HS-5 (cell line): Measurements from ENCODE around the gene DIP2B.

Source experiments
- DNase-seq: peaks from one replicate; pipeline ENCODE4 v3.0.0-alpha.2; 2012; ENCODE audit warnings: low read depth

Gene DIP2B

GRCh38 chr12:50637870-50638481 is 133.2 kb downstream of the DIP2B start:
- DNase-seq: no peak

- no peak for DNase-seq
These were observed 133.7 kb downstream of the DIP2B start for GRCh38 chr12:50638482-50638880.

DNA sequence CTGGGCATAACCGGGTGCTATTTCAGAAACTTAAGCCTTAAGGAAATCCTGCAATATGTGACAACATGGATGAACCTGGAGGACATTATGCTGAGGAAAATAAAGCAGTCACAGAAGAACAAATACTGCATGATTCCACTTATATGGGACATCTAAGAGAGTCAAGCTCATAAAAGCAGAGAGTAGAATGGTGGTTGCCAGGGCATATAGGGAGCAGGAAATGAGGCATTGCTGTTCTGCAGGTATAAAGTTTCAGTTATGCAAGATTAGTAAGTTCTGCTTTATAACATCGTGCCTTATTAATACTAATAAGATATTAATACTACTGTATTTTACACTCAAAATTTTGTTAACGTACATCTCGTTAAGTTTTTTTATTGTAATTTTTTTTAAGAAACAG is 134.9 kb downstream of the DIP2B start:
- no peak for DNase-seq

DNA sequence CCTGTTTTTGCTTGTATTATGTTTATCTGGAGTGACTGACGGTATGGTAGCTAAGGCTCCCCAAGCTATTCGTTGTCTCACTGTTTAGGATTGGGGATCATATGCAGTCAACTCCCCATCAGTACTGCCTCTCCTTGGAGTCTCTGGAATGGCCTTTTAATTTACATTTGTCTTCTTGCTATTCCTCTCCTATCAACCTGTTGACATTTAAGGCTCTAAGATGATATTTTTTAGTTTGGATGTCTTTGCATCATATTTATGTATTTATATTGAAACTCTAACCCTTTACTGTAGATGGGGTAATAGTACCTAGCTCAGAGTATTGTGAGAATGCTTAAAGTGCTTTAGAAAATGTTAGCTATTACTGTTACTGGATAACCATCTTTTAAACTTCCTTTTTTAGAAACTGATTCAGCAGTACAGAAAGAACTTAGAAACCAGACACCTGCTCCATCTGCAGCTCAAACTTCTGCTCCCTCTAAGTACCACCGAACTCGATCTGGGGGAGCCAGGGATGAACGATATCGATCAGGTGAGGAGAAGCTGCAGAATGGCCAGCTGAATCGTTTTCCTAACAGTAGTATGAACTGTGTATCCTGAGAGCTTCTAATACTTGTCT is 135.6 kb downstream of the DIP2B start:
- no peak for DNase-seq

GRCh38 chr12:50641566-50641965 is 136.8 kb downstream of the DIP2B start:
- no peak for DNase-seq

DNA sequence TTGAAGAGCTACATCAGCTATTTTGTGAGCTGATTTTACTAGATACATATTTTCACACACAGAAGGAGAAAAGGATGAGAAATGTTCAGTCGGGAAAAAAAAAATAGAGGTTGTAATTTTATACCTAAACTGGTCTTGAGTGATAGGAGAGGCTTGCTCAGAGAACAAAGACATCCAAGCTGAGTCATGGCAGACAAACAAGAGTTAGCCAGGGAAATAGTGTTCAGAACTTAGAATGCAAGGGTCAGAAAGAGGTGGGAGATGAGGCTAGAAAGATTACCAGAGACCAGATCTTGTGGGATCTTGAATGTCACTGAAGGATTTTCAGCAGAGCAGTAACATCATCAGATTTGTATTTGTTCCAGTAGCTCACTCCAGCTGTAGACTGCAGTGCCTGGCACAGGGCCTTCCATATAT is 137.3 kb downstream of the DIP2B start:
- DNase-seq: no peak

DNA sequence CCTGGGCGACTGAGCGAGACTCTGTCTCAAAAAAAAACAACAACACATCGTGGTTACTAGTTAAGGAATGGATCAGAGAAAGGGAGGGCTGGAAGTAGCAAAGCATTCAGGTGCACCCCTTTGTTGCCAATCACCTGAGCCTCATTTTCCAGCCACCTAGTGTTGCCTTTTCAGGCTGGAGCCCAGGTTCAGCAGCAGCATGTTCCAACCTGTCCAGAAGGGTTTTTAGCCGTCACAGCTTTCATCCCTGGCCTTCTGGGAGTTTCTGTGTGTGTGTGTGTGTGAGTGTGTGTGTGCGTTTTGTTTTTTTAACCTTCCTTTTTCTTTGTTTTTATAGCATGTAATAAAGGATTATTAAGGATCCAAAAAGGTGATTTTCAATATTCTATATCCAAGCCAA is 138.0 kb downstream of the DIP2B start:
- DNase-seq: no peak

GRCh38 chr12:50647031-50647430 is 142.2 kb downstream of the DIP2B start:
- DNase-seq: no peak

- no peak for DNase-seq
These were observed 142.7 kb downstream of the DIP2B start for GRCh38 chr12:50647479-50647878.

DNA sequence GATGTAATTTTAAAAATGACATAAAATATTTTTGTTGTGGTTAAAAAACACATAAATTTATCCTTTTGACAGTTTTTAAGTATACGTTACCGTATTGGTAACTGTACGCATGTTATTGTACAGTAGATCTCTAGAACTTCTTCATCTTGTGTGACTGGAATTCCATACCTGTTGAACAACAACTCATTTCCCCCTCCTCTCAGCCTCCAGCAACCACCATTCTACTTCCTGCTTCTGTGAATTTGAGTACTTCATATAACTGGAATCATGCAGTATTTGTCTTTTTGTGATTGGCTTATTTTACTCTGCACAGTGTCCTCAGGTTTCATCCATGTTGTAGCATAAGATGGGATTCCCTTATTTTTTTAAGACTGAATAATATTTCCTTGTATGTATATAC is 145.5 kb downstream of the DIP2B start:
- no peak for DNase-seq

GRCh38 chr12:50655374-50655921 is 150.7 kb downstream of the DIP2B start:
- DNase-seq: no peak

- no peak for DNase-seq
These were observed 154.5 kb downstream of the DIP2B start for GRCh38 chr12:50659260-50659659.

DNA sequence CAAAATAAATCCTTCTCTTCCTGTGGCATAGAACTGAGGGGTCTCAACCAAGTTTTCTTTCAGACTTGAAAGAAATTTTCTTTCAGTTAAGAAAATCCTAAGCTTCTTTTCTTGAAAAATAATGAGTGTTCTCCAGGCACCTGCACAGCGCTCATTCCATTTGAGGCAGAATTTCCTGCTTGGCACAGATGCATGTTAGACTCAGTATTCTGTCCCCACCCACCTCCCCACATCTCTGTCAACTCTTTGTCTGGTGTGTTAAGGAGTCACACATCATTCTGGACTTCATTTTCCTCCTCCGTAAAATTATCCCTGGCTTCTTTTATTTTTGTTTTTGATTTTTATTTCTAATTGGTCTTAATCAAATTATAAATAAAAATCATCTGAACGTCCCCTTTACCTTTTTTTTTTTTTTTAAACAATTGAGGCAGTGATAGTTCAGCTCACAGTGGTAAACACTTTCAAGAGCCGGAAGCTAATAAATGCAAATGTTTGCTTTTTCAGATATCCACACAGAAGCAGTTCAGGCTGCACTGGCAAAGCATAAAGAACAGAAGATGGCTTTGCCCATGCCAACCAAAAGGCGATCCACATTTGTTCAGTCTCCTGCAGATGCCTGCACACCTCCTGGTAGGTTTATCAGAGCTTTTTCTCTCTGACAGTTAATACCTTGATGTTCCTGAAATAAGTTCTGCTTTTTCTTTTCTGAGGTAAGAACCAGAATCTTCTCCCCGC is 155.1 kb downstream of the DIP2B start:
- DNase-seq: no peak

DNA sequence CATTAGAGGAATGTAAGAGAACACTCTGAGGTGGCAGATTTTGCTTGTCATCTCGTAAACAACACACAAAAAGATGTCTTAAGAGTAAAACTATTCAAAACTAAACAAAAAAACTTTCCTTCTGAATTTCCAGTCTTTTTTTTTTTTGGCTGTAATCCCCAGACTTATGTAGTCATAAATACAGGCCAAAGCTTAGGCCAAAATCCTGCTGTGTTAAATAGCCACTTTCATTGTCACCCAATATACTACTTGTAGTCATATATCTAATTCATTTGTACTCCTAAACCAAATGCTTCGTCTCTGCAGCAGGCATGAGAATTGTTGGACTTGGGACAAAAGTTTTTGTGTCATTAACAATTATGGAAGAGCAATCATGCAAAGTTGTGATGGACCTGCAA is 155.6 kb downstream of the DIP2B start:
- no peak for DNase-seq

GRCh38 chr12:50661300-50662115 is 156.7 kb downstream of the DIP2B start:
- DNase-seq: no peak

DNA sequence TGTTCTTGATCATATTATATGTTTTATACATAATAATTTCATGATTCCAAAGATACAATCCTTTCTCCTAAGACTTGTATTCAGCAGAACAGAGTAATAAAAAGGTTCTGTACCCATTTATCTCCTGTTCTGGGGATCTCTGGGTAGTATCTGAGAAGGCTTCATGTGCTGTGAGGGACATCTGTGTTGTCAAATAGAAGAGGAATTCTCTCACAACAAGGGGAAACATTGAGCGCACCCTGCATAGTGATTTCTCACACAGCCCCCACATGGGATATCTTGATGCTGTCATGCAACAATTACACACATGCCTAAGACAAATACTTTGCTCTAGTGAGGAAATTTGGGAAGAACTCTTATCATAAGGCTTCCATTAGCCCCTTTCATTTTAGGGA is 157.3 kb downstream of the DIP2B start:
- DNase-seq: no peak

DNA sequence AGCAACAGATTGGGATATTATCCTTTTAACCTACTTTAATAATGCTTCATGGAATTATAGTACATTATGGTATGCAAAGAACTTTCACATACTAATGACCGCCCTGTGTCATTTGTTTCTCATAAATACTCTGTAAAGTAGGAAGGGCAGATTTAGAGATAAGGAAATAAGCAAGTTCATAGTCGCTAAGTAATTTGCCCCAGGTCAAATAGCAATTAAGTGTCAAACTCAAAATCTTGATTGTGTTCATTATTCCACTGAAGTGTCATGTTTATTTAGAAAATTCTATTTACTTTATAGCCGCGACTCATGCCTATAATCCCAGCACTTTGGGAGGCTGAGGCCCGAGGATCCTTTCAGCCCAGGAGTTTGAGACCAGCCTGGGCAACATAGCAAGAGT is 160.4 kb downstream of the DIP2B start:
- no peak for DNase-seq

DNA sequence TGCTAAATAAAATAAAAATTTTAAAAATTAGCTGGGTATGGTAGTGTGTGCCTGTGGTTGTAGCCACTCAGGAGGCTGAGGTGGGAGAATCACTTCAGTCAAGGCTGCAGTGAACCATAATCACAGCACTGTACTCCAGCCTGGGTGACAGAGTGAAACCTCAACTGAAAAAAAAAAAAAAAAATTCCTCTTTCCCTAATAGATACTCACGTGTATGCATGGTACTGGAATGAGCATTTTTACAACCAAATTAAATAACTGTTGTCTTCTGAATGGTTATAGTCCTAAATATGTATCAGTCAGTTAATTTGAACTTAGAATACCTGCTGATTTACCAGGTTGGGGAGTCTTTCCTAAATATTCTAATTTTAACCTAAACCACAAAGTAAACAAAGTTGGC is 160.8 kb downstream of the DIP2B start:
- no peak for DNase-seq

DNA sequence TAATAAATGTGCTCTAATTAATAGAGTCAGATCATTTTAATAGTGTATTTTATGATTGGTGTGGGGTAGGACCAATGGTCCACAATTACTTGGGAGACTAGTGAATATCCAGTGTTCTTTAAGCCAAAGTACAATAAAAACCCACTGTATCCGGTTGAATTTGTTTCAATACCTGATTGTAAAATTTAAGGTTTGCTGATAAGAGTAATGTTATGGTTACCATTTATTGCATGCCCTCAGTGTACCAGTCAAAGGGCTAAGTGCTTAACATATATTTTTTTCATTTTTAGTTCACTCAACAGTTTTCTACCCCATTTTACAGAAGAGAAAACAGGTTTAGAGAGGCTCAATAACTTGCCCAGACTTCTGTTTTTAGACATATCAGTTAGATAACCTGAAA is 161.2 kb downstream of the DIP2B start:
- DNase-seq: no peak

DNA sequence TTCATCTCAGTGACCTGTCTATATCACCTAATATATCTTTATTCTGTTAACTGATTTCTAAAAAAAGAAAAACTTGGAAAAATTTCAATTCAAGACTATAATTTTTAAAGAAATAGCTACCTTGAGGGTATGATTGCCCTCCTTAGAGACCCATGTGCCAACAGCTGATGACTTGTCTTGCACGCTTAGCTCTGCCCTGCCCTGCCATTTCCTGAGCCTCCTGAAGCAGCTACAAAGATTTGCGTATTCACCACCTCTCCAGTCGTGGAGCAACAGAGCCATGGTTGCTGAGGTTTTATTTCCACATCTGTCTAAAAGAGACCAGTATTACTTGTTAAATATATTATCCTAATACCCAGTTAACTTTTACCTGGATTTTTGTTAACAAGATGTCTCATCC is 167.4 kb downstream of the DIP2B start:
- DNase-seq: no peak

- DNase-seq: no peak
These were observed 172.0 kb downstream of the DIP2B start for GRCh38 chr12:50676756-50677155.

DNA sequence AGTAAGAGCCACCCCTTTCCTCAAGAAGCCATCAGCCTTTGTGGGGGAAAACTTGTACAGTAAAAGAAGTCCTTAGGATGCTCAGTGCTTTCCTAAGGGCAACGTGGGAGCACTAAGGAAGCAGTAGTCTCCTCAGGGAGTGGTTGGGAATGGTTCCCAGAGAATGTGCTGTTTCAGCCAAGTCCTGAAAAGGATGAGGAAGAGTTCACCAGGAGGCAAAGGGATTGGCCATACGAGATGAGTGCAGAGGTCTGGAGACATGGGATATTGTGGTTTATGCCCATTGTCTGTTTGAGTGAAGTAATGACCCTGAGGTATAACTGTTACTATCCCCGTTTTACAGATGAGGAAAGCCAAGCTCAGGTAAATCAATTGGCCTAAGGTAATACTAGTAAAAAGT is 173.1 kb downstream of the DIP2B start:
- no peak for DNase-seq
